Osteocyte (in vitro differentiated cells): ENCODE results near the gene RAD51B. TPM values are rescaled to one million over a fixed set of nuclear protein-coding genes. Genes with fewer than 3 reads are reported as not detected.

Experiments
- DNase-seq: peaks from one replicate; pipeline ENCODE4 v3.0.0; 2021; ENCODE audit warnings: mixed read lengths; ENCODE audit not compliant: unreplicated experiment; ENCODE audit errors: extremely low spot score
- H3K27ac Mint-ChIP-seq: one replicate; pipeline ENCODE4 v1.8.0; 2021; ENCODE audit warnings: mild to moderate bottlenecking, mixed read lengths; ENCODE audit not compliant: unreplicated experiment
- H3K27me3 Mint-ChIP-seq: one replicate; pipeline ENCODE4 v1.8.0; 2021; ENCODE audit warnings: mixed read lengths; ENCODE audit not compliant: unreplicated experiment
- H3K36me3 Mint-ChIP-seq: one replicate; pipeline ENCODE4 v1.8.0; 2021; ENCODE audit warnings: mixed read lengths; ENCODE audit not compliant: unreplicated experiment
- H3K4me1 Mint-ChIP-seq: one replicate; pipeline ENCODE4 v1.8.0; 2021; ENCODE audit warnings: mixed read lengths; ENCODE audit not compliant: unreplicated experiment
- H3K4me3 Mint-ChIP-seq: one replicate; pipeline ENCODE4 v1.8.0; 2021; ENCODE audit warnings: mild to moderate bottlenecking, moderate library complexity, mixed read lengths; ENCODE audit not compliant: unreplicated experiment
- H3K9me3 Mint-ChIP-seq: one replicate; pipeline ENCODE4 v1.8.0; 2021; ENCODE audit warnings: mixed read lengths; ENCODE audit not compliant: unreplicated experiment
- CTCF ChIP-seq: fragments of 200-600 bp; sonication (generic); IDR thresholded peaks from 2 replicates; pipeline ENCODE4 v1.5.0; 2021; ENCODE audit warnings: antibody characterized with exemption, mild to moderate bottlenecking, moderate library complexity
- total RNA-seq: library from RNA; stranded (reverse); gene quantifications from 2 replicates; pipeline ENCODE4 v1.2.1, GENCODE V29; 2021

RAD51B gene
- total RNA-seq, 1 donor from 2014 or later: 12.7 TPM

DNA sequence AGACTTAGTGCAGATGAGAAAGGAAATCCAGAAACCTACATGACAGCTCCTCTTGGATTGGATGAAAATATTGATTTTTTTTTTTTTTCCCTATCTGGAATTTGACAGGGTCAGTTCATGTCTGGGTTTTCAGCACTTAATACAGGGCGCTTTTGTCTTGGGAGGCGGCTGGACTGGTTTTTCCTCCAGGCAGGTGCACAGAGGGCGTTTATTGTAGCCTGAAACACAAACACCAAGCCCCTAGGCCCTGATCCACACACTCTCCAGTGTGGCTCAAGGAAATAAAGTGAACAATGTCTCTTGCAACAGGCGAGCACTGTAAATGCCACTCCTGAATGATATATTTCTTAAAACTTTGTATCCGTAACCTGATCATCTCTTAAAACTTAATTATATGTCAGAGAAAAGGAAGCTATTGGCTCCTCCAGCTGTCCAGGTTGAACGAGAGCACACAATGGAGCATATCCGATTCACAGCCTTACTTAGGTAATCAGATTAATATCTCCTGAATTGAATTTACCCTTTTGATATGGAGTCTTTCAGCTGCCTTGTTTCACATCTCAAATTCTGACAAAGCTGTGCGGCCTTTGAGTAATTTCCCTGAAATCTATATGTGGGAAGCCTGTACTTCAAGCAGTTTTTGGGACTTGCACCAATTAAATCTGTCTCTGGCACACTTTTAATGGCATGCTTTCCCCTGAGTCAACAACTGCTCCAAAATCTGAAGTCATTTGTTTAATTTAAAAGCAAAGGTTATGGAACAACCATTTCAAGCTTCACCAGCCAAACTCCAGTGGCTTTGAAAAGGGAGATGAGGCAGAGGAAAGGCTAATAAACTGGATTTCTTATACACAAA is 487.6 kb downstream of the RAD51B start:
- no peak for TF ChIP-seq CTCF
- Mint-ChIP-seq H3K27me3 (no peaks in the 10 kb centered on the region), H3K4me1 (peaks cover 28% of the 10 kb centered on the region), H3K36me3 (peaks cover 1% of the 10 kb centered on the region), H3K9me3 (peaks cover 2% of the 10 kb centered on the region), H3K27ac (peak overlapping the region; percentile 1), H3K4me3 (no peak overlapping the region)
- DNase-seq: no peak

GRCh38 chr14:68307790-68308168 is 488.2 kb downstream of the RAD51B start:
- TF ChIP-seq CTCF: no peak
- DNase-seq: no peak
- H3K9me3 Mint-ChIP-seq: no peaks in the 10 kb centered on the region
- H3K27ac Mint-ChIP-seq: peak overlapping the region; percentile 1
- H3K4me1 Mint-ChIP-seq: peaks cover 28% of the 10 kb centered on the region
- H3K36me3 Mint-ChIP-seq: no peaks in the 10 kb centered on the region
- H3K4me3 Mint-ChIP-seq: no peak overlapping the region
- no peaks in the 10 kb centered on the region for H3K27me3 Mint-ChIP-seq

- no peak for TF ChIP-seq CTCF
- no peak for DNase-seq
- Mint-ChIP-seq H3K27ac (no peak overlapping the region), H3K4me1 (peaks cover 28% of the 10 kb centered on the region), H3K4me3 (no peak overlapping the region), H3K27me3 (no peaks in the 10 kb centered on the region), H3K36me3 (no peaks in the 10 kb centered on the region), H3K9me3 (no peaks in the 10 kb centered on the region)
Measured at GRCh38 chr14:68308726-68309520, 489.3 kb downstream of the RAD51B start.

GRCh38 chr14:68309616-68310015 is 490.0 kb downstream of the RAD51B start:
- no peak for TF ChIP-seq CTCF
- DNase-seq: no peak
- H3K4me1 Mint-ChIP-seq: peaks cover 28% of the 10 kb centered on the region
- H3K36me3 Mint-ChIP-seq: no peaks in the 10 kb centered on the region
- H3K9me3 Mint-ChIP-seq: no peaks in the 10 kb centered on the region
- H3K27me3 Mint-ChIP-seq: no peaks in the 10 kb centered on the region
- no peak overlapping the region for H3K4me3 Mint-ChIP-seq
- no peak overlapping the region for H3K27ac Mint-ChIP-seq

DNA sequence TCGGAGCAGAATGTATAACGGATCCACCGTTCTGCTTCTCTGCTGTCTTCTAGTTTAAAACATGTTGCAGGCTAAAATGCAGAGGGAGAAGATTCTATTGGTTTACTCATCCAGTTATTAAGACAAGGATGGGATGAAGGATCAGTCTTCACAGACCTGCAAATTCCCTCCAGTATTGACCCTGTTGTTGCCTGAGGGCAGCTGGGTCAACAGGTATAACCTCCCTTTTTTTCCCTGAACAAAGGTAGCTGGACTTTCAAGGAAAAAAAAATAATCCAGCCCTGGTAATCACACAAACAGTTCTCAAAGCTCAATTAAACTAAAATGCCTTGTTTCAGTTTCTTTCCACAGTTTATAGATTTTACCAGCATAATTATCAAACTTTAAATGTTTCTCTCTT is 492.7 kb downstream of the RAD51B start:
- H3K4me3 Mint-ChIP-seq: no peak overlapping the region
- no peak overlapping the region for H3K27ac Mint-ChIP-seq
- H3K4me1 Mint-ChIP-seq: peaks cover 19% of the 10 kb centered on the region
- no peaks in the 10 kb centered on the region for H3K36me3 Mint-ChIP-seq
- H3K27me3 Mint-ChIP-seq: no peaks in the 10 kb centered on the region
- no peak for DNase-seq
- no peaks in the 10 kb centered on the region for H3K9me3 Mint-ChIP-seq
- no peak for TF ChIP-seq CTCF
